HEK293T (cell line): ENCODE measurements around the gene TLE3.

ENCODE experiments used
- BHLHE40 ChIP-seq: fragments of 450-650 bp; IDR thresholded peaks from 2 replicates; pipeline ENCODE4 v1.6.1; 2016; ENCODE audit warnings: mild to moderate bottlenecking, moderate library complexity, borderline replicate concordance
- CTBP1 ChIP-seq: fragments of 450-650 bp; IDR thresholded peaks from 2 replicates; pipeline ENCODE4 v1.6.1; 2016; ENCODE audit warnings: borderline replicate concordance
- ELF4 ChIP-seq: fragments of 450-650 bp; IDR thresholded peaks from 2 replicates; pipeline ENCODE4 v1.6.1; 2017; ENCODE audit warnings: antibody characterized with exemption
- FOXA1 ChIP-seq: fragments of 450-650 bp; IDR thresholded peaks from 2 replicates; pipeline ENCODE4 v1.6.1; 2016; ENCODE audit warnings: mild to moderate bottlenecking
- LEF1 ChIP-seq: fragments of 450-650 bp; IDR thresholded peaks from 2 replicates; pipeline ENCODE4 v1.6.1; 2017; ENCODE audit warnings: mild to moderate bottlenecking, borderline replicate concordance
- NFRKB ChIP-seq: fragments of 450-650 bp; IDR thresholded peaks from 2 replicates; pipeline ENCODE4 v1.6.1; 2016; ENCODE audit warnings: mild to moderate bottlenecking, moderate library complexity
- PKNOX1 ChIP-seq: fragments of 450-650 bp; IDR thresholded peaks from 2 replicates; pipeline ENCODE4 v1.6.1; 2016
- SP1 ChIP-seq: fragments of 450-650 bp; IDR thresholded peaks from 2 replicates; pipeline ENCODE4 v1.6.1; 2017
- SUZ12 ChIP-seq: fragments of 450-650 bp; IDR thresholded peaks from 2 replicates; pipeline ENCODE4 v1.6.1; 2016; ENCODE audit warnings: mild to moderate bottlenecking

- no peak for TF ChIP-seq NFRKB
- TF ChIP-seq FOXA1 = no peak
- no peak for TF ChIP-seq ELF4
- TF ChIP-seq LEF1 = no peak
- TF ChIP-seq SP1 = no peak
- no peak for TF ChIP-seq SUZ12
- no peak for TF ChIP-seq BHLHE40
- TF ChIP-seq PKNOX1 = no peak
- no peak for TF ChIP-seq CTBP1
Observed at GRCh38 chr15:70146771-70147170, 49.1 kb upstream of the TLE3 start.
